HS-27A (cell line): Measurements from ENCODE around the gene KCNK17.
"Not testable (repeated sequence)": the region's sequence is repeated elsewhere in the genome, so short reads cannot be mapped to it uniquely, and the experiment has no call there.

Experiments
- DNase-seq: peaks from one replicate; pipeline ENCODE4 v3.0.0-alpha.2; 2012; ENCODE audit warnings: low read depth, missing footprints

Gene KCNK17

DNA sequence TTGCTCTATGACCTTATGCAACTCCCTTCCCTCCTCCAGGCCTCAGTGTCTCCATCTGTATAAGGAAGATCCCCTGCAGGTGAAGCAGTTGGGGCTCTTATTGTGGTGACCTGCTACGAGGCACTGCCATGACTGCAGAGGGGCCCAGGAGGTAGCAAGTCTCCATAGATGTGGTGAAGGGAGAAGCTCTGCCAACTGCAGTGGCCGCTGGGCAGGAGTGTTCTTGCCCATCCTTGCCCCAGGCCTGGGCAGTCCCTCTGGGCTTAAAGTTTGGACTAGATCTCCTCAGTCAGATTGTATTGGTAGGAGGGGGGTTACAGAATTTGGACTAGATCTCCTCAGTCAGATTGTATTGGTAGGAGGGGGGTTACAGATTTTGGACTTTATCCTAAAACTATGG is 12.2 kb downstream of the KCNK17 start:
- no peak for DNase-seq

DNA sequence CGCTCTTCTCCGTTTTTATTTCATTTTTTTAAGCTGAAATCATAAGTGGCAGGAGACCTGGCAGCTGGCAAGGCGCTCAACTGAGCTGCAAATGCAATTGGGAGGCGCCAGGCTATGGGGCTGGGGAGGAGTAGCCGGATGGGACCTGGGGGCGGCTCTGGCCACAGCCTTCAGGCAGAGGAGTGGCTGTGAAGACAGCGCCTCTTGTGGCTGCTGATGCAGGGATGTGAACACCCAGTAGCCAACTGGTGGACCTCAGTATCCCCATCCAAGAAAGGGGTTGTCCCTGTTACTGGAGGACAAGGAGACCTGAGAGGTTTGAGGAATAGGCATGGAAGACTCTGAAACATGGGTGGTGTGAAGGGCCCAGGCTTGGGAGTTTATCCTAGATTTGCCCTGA is 12.6 kb downstream of the KCNK17 start:
- no peak for DNase-seq

DNA sequence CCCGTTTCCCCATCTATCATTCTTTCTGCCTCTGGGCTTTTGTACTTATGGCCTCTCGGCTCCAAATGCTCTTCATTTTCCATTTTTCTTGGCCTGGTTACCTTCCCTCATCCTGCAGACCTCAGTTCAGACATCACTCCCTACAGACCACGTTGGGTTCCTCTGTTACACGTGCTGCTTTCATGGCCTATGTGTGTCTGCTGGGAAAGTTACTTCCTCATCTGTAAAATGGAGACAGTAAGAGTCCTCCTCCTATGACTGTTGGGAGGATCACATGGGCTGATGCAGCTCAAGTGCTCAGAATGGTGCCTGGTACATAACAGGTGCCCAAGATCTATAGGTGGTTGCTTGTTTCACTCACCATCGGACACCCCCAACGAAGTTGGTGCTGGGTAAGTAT is 13.5 kb downstream of the KCNK17 start:
- no peak for DNase-seq

DNA sequence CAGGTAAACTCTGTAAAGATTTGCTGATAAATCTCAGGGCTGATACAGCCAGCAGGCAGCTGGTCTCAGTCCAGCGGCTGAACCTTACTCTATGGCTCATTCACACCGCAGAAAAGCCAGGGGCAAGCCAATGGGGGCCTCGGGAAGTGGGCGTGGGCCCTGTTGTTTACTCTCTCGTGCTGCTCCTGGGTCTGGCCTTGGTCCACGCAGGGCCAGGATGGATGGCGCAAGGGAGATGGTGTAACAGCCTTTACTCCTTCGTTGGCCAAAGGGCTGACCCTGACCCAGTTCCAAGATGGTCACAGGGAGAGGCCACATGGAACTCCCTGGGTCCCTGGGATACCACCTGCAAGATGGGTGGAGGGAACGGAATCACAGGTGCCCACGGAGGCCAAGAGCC is 16.2 kb downstream of the KCNK17 start:
- DNase-seq = no peak

GRCh38 chr6:39296745-39297640 is 17.2 kb downstream of the KCNK17 start:
- no peak for DNase-seq

- DNase-seq = no peak
Observed at GRCh38 chr6:39295611-39296011, 18.6 kb downstream of the KCNK17 start.

GRCh38 chr6:39294899-39295298 is 19.3 kb downstream of the KCNK17 start:
- no peak for DNase-seq

DNA sequence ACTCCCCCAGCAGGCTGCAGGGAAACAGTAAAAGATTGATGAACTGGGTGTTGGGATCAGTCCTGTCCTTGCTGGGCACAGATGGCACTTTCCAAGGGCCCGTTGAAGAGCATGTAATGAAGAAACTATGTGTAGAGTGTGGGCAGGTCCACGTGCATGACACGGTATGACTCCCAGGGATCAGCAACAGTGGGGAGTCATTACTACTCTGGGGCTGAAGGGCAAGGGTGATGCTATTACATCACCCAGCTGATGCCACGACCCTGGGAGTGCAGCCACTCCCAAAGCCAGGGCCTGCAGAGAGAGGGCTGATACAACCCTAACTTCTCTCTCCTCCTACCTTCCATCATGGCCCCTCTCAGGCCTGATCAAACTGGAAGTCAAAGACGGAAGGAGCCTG is 20.1 kb downstream of the KCNK17 start:
- no peak for DNase-seq

GRCh38 chr6:39292637-39293036 is 21.6 kb downstream of the KCNK17 start:
- DNase-seq = no peak

DNA sequence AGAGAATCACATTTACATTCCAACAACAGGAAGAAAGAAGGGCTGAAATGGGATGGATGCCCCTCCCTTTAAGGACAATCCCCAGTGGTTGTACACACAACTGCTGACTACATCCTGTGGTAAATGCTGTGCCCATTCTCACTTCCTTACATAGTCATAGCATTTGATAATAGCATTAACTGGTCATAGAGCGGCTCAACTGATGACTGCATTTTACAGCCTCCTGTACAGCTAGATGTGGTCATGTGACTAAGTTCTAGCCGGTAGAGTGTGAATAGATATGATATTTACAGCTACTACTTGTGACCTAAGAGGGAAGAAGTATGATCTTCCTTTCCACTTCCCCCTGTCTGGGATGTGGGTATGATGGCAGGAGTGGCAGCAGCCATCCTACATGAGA is 24.7 kb downstream of the KCNK17 start:
- no peak for DNase-seq

GRCh38 chr6:39287601-39288000 is 26.6 kb downstream of the KCNK17 start:
- no peak for DNase-seq

- not testable (repeated sequence) for DNase-seq
Observed at GRCh38 chr6:39286596-39286995, 27.6 kb downstream of the KCNK17 start.

GRCh38 chr6:39282774-39283173 is 31.4 kb downstream of the KCNK17 start:
- DNase-seq = no peak

DNA sequence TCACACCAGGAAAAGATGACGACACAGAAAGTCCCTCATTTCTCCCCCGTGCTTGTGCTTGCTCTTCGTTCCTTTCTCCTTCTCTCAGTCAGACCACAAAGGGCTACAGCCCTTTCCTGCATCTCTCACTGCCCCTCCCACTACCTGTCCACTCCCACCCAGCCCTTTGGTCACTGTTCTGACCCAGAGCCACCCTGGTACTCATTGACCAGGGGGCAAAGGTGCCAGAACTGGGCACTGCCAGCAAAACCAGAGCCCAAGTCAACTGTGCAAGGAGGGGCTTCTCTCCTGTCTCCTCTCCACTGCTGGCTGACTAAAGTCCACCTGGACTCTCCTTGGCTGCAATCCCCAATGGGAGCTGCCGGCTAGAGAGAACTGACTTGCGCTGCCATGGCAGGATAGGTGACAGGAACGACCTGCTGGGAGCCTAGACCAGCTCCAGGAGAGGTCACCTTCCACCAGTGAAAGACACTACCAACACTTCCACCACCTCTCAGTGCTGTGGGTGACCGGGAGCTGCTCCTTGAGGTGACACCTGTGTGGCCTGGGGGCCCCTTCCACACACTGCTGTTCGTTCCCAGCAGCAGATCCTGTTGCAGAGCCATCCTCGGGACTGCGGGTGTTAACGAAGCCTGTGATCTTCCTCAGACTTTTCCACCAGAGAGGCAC is 32.8 kb downstream of the KCNK17 start:
- no peak for DNase-seq

GRCh38 chr6:39280247-39280731 is 33.9 kb downstream of the KCNK17 start:
- DNase-seq = no peak

GRCh38 chr6:39279539-39279938 is 34.7 kb downstream of the KCNK17 start:
- no peak for DNase-seq

- DNase-seq = no peak
Observed at GRCh38 chr6:39276379-39276995, 37.7 kb downstream of the KCNK17 start.

- DNase-seq = no peak
Observed at GRCh38 chr6:39274903-39275302, 39.3 kb downstream of the KCNK17 start.

DNA sequence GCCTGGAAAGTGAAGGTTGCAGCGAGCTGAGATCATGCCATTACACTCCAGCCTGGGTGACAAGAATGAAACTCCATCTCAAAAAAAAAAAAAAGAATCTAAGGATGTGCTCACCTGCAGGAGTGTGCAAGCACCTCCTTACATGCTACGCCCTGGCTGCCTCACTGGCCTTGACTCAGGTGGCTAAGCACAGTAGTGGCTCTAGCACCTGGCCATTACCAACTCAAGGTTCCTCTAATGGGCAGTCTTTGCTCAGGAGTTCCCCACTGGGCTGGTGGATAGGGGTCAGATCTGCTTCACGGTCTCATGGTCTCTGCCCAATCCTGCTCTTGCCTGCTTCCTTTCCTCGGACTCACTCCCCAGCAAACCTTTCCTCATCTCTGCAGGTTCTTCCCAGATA is 39.7 kb downstream of the KCNK17 start:
- no peak for DNase-seq

DNA sequence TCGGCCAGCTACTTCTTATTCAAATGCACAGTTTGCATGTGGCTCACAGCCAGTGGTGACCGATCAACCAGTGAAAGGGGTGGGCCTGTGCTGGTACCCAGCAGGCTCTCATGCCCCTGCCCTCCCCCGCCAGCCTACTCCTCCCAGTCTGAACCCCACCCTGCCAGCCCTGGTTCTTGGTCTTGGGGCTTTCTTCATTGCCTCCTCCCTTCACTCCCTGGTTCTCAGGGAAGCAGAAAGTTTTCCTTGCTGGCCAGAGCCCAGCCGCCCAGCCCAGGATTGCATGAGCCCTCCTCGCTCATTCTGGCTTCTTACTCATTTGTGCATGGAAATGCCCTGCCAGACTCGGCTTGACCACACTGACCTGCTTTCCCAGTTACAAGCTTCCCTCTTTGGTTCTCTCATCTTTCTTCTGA is 40.8 kb downstream of the KCNK17 start:
- no peak for DNase-seq

GRCh38 chr6:39269961-39270360 is 44.3 kb downstream of the KCNK17 start:
- no peak for DNase-seq

DNA sequence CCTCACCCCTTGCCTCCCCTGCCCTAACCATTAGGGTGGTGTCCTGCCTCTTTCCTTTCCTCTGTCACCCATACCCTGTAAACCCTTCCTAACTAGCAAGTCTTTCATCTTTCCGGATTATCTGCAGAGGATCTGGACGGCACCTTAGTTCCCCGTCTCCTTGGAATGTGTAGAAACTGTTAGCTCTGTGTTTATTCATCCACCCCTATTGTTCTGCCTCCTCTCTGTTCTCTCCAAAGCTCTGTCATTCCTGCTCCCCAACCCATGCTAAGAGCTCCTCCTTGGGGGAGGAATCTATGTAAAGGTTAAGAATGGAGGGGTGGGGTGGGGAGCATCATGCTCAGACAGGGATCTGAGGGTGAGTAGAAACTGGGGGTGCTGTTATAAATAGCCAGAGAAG is 45.5 kb downstream of the KCNK17 start:
- no peak for DNase-seq

DNA sequence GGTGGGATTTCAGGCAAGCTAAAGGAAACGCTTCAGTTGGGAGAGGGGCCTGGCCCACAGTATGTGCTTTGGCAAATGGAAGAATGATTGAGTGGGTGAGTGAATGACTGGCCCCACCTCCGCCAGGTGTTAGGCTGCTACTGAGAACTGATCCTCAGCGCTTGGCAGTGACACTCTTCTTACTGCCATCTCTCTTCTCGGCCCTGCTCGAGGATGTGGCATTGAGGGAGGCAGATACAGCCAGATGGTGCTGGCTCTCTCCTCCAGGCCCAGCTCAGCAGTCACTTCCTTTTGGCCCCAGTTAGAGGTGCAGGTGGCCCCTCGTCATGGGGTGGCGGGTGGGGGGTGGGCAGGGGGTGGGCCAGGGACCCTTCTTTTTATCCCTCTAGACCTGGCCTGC is 46.0 kb downstream of the KCNK17 start:
- DNase-seq = no peak
